ENCODE data around the gene CDK5RAP2.
"Not testable (repeated sequence)": the region's sequence is repeated elsewhere in the genome, so short reads cannot be mapped to it uniquely, and the experiment has no call there.

CDK5RAP2 gene

DNA sequence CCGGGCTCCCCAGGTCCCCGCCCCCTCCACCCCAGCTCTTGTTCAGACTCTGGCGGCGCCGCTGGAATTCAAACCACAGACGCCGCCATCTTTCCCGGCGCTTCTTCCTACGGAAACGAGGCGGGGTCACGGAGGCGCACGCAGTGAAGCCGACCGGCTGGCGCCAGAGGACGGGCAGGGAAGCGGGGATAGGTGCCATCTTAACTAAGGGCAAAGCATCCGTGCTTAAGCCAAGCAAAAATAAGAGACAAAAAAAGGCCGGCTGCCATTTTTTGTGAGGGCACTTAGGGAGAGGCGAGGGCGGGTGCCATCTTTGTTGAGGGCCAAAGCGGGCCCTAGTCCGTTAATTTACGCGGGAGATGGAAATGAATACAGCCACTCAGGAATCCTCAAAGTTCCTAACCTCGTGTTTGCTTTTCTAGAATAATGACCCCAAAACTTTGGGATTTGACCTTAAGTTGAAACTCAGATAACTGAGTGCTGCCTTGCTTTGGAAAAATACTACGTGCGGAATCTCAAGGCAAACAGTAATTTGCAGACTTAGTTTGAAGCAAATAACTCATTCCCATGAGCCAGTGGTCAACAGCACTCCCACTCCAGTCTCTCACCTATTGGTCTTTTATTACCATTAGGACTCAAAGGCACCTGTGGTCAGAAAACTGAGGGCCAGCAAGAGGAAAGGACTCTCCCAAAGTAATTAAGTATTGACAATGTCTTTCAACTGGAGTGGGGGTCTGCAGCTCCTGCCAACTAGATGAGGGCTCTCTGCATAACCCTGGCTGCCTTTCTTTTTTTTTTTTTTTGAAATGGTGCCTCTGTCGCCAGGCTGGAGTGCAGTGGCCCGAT lies at the start of gene CDK5RAP2:
TSS of gene CDK5RAP2 (minus strand) at position 117 of the 846 bp plus-strand sequence. CDS start 189 bp downstream, outside the sequence.
- peak within 1 kb of the TSS; percentile 93 for H3K9ac ChIP-seq (ENCODE audit: insufficient read length)
- no peak for TF ChIP-seq FOXP2 (optimal IDR thresholded peaks at IDR 0.05; ENCODE audit: control extremely low read depth, extremely low read length, insufficient read depth)
- TF ChIP-seq EZH2 (IDR thresholded peaks at IDR 0.05), result no peak
- TF ChIP-seq POLR2AphosphoS5 (IDR thresholded peaks at IDR 0.05; ENCODE audit: borderline replicate concordance, low read depth, low read length), result peak; percentile 28; the same call in 1 of the 2 replicates
- peak within 1 kb of the TSS; percentile 78 for H3K27ac ChIP-seq
- peak within 1 kb of the TSS; percentile 92 for H3K4me3 ChIP-seq
- DNase-seq (ENCODE audit: low read depth, low spot score), result peak; percentile 93
- no peaks in the 10 kb centered on the region for H3K9me3 ChIP-seq (ENCODE audit: low read depth, low read length)
- H3K36me3 ChIP-seq (ENCODE audit: insufficient read depth, low read length), result peaks cover 18% of the 10 kb centered on the region

DNA sequence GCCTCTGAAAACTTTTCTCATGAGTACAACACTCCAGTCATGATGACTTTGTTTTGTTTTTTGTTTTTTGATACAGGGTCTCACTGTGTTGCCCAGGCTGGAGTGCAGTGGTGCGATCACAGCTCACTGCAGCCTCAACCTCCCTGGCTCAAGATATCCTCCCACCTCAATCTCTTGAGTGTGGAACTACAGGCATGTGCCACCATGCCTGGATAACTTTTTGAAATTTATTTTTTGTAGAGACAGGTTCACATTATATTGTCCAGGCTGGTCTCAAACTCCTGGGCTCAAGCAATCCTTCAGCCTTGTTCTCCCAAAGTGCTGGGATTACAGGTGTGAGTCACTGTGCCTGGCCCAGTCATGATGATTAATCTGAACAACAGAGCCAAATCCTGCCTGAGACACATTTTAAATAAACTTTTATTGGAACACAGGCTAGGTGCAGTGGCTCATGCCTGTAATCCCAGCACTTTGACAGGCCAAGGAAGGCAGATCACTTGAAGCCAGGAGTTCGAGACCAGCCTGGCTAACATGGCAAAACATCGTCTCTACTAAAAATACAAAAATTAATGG lies 49.0 kb upstream of the CDK5RAP2 start:
- H3K4me3 ChIP-seq; H3K9ac ChIP-seq (ENCODE audit: insufficient read length); H3K9me3 ChIP-seq (ENCODE audit: low read depth, low read length); H3K27ac ChIP-seq; H3K36me3 ChIP-seq (ENCODE audit: insufficient read depth, low read length); DNase-seq (ENCODE audit: low read depth, low spot score): not testable (repeated sequence)

DNA sequence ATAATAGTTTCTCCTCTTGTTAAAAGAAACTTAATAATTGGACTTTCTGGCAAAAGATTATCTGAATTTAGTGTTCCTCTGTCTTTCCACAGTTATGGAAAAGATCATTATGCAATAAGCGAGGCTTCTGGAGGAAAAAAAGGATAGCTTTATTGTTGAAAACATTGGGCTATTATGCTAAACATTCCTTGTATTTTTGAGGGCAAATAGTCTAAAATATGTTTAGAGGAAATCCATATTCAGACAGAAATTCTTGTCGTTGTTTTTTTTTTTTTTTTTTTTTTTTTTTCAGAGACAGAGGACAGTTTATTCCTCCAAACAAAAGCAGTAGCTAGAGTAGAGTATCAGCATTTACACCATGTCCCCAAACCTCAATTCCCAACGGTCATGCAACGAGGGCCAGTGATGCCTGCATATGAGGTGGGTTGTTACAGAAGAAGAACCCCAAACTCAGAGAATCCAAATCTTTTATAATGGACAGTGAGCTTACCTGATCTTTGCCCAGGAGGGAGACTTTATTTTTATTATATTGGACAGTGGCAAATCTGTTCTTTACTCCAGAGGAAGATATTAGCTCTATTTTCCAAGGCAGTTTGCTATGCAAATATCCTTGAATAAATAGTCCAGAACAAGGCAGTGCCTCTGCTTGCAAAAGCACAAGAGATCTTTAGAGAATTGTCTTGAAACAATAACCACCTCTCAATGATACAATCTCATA lies 48.4 kb upstream of the CDK5RAP2 start:
- Histone ChIP-seq H3K9ac (ENCODE audit: insufficient read length) (peak overlapping the region; percentile 16), H3K4me3 (no peak overlapping the region), H3K9me3 (ENCODE audit: low read depth, low read length) (no peaks in the 10 kb centered on the region), H3K27ac (peak overlapping the region; percentile 62), H3K36me3 (ENCODE audit: insufficient read depth, low read length) (no peaks in the 10 kb centered on the region)
- TF ChIP-seq POLR2AphosphoS5 (IDR thresholded peaks at IDR 0.05; ENCODE audit: borderline replicate concordance, low read depth, low read length) (no peak), EZH2 (IDR thresholded peaks at IDR 0.05) (no peak), FOXP2 (optimal IDR thresholded peaks at IDR 0.05; ENCODE audit: control extremely low read depth, extremely low read length, insufficient read depth) (no peak)
- DNase-seq (ENCODE audit: low read depth, low spot score), result no peak

- H3K9ac ChIP-seq (ENCODE audit: insufficient read length), result no peak overlapping the region
- TF ChIP-seq POLR2AphosphoS5 (IDR thresholded peaks at IDR 0.05; ENCODE audit: borderline replicate concordance, low read depth, low read length) (no peak), FOXP2 (optimal IDR thresholded peaks at IDR 0.05; ENCODE audit: control extremely low read depth, extremely low read length, insufficient read depth) (no peak), EZH2 (IDR thresholded peaks at IDR 0.05) (no peak)
- peak overlapping the region; percentile 96 for H3K27ac ChIP-seq
- no peak overlapping the region for H3K4me3 ChIP-seq
- no peaks in the 10 kb centered on the region for H3K9me3 ChIP-seq (ENCODE audit: low read depth, low read length)
- H3K36me3 ChIP-seq (ENCODE audit: insufficient read depth, low read length), result no peaks in the 10 kb centered on the region
- DNase-seq (ENCODE audit: low read depth, low spot score), result no peak
Observed at GRCh38 chr9:120627073-120627472, 47.1 kb upstream of the CDK5RAP2 start.

- no peak for TF ChIP-seq EZH2 (IDR thresholded peaks at IDR 0.05)
- TF ChIP-seq POLR2AphosphoS5 (IDR thresholded peaks at IDR 0.05; ENCODE audit: borderline replicate concordance, low read depth, low read length), result no peak
- no peak for TF ChIP-seq FOXP2 (optimal IDR thresholded peaks at IDR 0.05; ENCODE audit: control extremely low read depth, extremely low read length, insufficient read depth)
Observed at GRCh38 chr9:120626512-120626911, 46.5 kb upstream of the CDK5RAP2 start.

DNA sequence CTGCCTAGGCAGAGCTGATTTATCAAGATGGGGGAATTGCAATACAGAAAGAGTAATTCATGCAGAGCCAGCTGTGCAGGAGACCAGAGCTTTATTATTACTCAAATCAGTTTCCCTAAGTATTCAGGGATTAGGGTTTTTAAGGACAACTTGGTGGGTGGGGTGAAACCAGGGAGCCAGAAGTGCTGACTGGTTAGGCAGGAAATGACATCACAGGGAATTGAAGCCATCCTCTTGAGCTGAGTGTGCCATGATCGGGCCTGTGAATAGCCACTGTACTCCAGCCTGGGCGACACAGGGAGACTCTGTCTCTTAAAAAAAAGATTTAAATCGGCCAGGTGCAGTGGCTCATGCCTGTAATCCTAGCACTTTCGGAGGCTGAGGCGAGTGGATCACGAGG lies 45.3 kb upstream of the CDK5RAP2 start:
- DNase-seq (ENCODE audit: low read depth, low spot score), result peak; percentile 37
- TF ChIP-seq FOXP2 (optimal IDR thresholded peaks at IDR 0.05; ENCODE audit: control extremely low read depth, extremely low read length, insufficient read depth) (no peak), EZH2 (IDR thresholded peaks at IDR 0.05) (no peak)
- Histone ChIP-seq H3K36me3 (ENCODE audit: insufficient read depth, low read length) (no peaks in the 10 kb centered on the region), H3K9ac (ENCODE audit: insufficient read length) (no peak overlapping the region), H3K27ac (peak overlapping the region; percentile 96), H3K9me3 (ENCODE audit: low read depth, low read length) (no peaks in the 10 kb centered on the region), H3K4me3 (peak overlapping the region; percentile 40)

More at GRCh38 chr9:120626512-120626911, 46.5 kb upstream of the CDK5RAP2 start:
- no peak overlapping the region for H3K4me3 ChIP-seq
- H3K36me3 ChIP-seq (ENCODE audit: insufficient read depth, low read length), result no peaks in the 10 kb centered on the region
- H3K9me3 ChIP-seq (ENCODE audit: low read depth, low read length), result no peaks in the 10 kb centered on the region
- H3K27ac ChIP-seq, result peak overlapping the region; percentile 96
- H3K9ac ChIP-seq (ENCODE audit: insufficient read length), result no peak overlapping the region
- no peak for DNase-seq (ENCODE audit: low read depth, low spot score)

GRCh38 chr9:120622790-120623189 lies 42.8 kb upstream of the CDK5RAP2 start:
- Histone ChIP-seq H3K9me3 (ENCODE audit: low read depth, low read length) (no peaks in the 10 kb centered on the region), H3K4me3 (no peak overlapping the region), H3K9ac (ENCODE audit: insufficient read length) (no peak overlapping the region), H3K27ac (peak overlapping the region; percentile 22), H3K36me3 (ENCODE audit: insufficient read depth, low read length) (no peaks in the 10 kb centered on the region)
- no peak for DNase-seq (ENCODE audit: low read depth, low spot score)
- TF ChIP-seq FOXP2 (optimal IDR thresholded peaks at IDR 0.05; ENCODE audit: control extremely low read depth, extremely low read length, insufficient read depth), result no peak
- TF ChIP-seq POLR2AphosphoS5 (IDR thresholded peaks at IDR 0.05; ENCODE audit: borderline replicate concordance, low read depth, low read length), result no peak
- no peak for TF ChIP-seq EZH2 (IDR thresholded peaks at IDR 0.05)

GRCh38 chr9:120621941-120622340 lies 42.0 kb upstream of the CDK5RAP2 start:
- H3K9ac ChIP-seq (ENCODE audit: insufficient read length), result no peak overlapping the region
- no peaks in the 10 kb centered on the region for H3K36me3 ChIP-seq (ENCODE audit: insufficient read depth, low read length)
- H3K27ac ChIP-seq, result no peak overlapping the region
- TF ChIP-seq EZH2 (IDR thresholded peaks at IDR 0.05), result no peak
- no peak for TF ChIP-seq POLR2AphosphoS5 (IDR thresholded peaks at IDR 0.05; ENCODE audit: borderline replicate concordance, low read depth, low read length)
- no peak for TF ChIP-seq FOXP2 (optimal IDR thresholded peaks at IDR 0.05; ENCODE audit: control extremely low read depth, extremely low read length, insufficient read depth)
- no peak for DNase-seq (ENCODE audit: low read depth, low spot score)
- no peak overlapping the region for H3K4me3 ChIP-seq
- no peaks in the 10 kb centered on the region for H3K9me3 ChIP-seq (ENCODE audit: low read depth, low read length)
